Smooth muscle cell (in vitro differentiated cells): ENCODE measurements around the gene ITK. TPM values are rescaled to one million over a fixed set of nuclear protein-coding genes. Genes with fewer than 3 reads are reported as not detected.

Source experiments
- DNase-seq: peaks from one replicate; lab custom pipeline; 2025; ENCODE audit not compliant: unreplicated experiment; lab: John Stamatoyannopoulos, UW
- H2AFZ ChIP-seq: fragments of 200-600 bp; sonication (generic); 2 replicates; pipeline ENCODE4 v1.6.0; 2016; ENCODE audit warnings: antibody characterized with exemption, low read depth, mild to moderate bottlenecking
- H3F3A ChIP-seq: fragments of 200-600 bp; sonication (generic); 2 replicates; pipeline ENCODE4 v1.6.0; 2017; ENCODE audit warnings: antibody characterized with exemption, low read depth
- H3K27ac ChIP-seq: fragments of 200-600 bp; sonication (generic); 2 replicates; pipeline ENCODE4 v1.5.1; 2016; ENCODE audit warnings: low read depth, mild to moderate bottlenecking
- H3K27me3 ChIP-seq: fragments of 200-600 bp; sonication (generic); 2 replicates; pipeline ENCODE4 v1.6.1; 2016; ENCODE audit warnings: low read depth, mild to moderate bottlenecking
- H3K36me3 ChIP-seq: fragments of 200-600 bp; sonication (generic); 2 replicates; pipeline ENCODE4 v1.5.1; 2016; ENCODE audit warnings: low read depth
- H3K4me1 ChIP-seq: fragments of 200-600 bp; sonication (generic); 2 replicates; pipeline ENCODE4 v1.5.1; 2016; ENCODE audit warnings: low read depth
- H3K4me2 ChIP-seq: fragments of 200-600 bp; sonication (generic); 2 replicates; pipeline ENCODE4 v1.6.0; 2016; ENCODE audit warnings: mild to moderate bottlenecking
- H3K4me3 ChIP-seq: fragments of 200-600 bp; sonication (generic); 2 replicates; pipeline ENCODE4 v1.5.1; 2016; ENCODE audit warnings: mild to moderate bottlenecking
- H3K79me2 ChIP-seq: fragments of 200-600 bp; sonication (generic); 2 replicates; pipeline ENCODE4 v1.6.0; 2016; ENCODE audit warnings: low read depth, mild to moderate bottlenecking
- H3K9ac ChIP-seq: fragments of 200-600 bp; sonication (generic); 2 replicates; pipeline ENCODE4 v1.6.0; 2016; ENCODE audit warnings: low read depth
- H3K9me3 ChIP-seq: fragments of 200-600 bp; sonication (generic); replicated peaks from 2 replicates; pipeline ENCODE4 v1.5.1; 2016; ENCODE audit warnings: low read depth
- H4K20me1 ChIP-seq: fragments of 200-600 bp; sonication (generic); 2 replicates; pipeline ENCODE4 v1.6.0; 2016; ENCODE audit warnings: low read depth
- CTCF ChIP-seq: fragments of 200-600 bp; sonication (generic); IDR thresholded peaks from 2 replicates; pipeline ENCODE4 v1.5.1; 2017; ENCODE audit warnings: borderline replicate concordance, mild to moderate bottlenecking, antibody characterized with exemption; ENCODE audit not compliant: insufficient read depth, poor library complexity, severe bottlenecking
- WGBS: methylation state at CpG from one replicate; pipeline ENCODE4 v1.1.7; 2016; ENCODE audit warnings: low lambda C conversion rate; 5-methylcytosine and 5-hydroxymethylcytosine counted together
- polyA plus RNA-seq: library from polyadenylated mRNA; unstranded; fragments of >200 nt; fragmentation: Nextera tagmentation; extraction: Ambion mirVana; gene quantifications from 2 replicates; pipeline ENCODE4 v1.2.1, GENCODE V29; 2016
- total RNA-seq: library from RNA; depleted of rRNA; stranded (reverse); fragments of >200 nt; gene quantifications from 2 replicates; pipeline ENCODE4 v1.2.3, GENCODE V29; 2014

ITK gene
- total and polyA plus RNA-seq, 2 experiments from 2014 or later = 0.97 to 1.8 TPM

- 89% methylated on average over 5 of the region's 5 CpGs for WGBS
These were observed 31.7 kb downstream of the ITK start for GRCh38 chr5:157212307-157212706.

GRCh38 chr5:157213527-157214243, 33.0 kb downstream of the ITK start:
- 96% methylated on average over 7 of the region's 7 CpGs for WGBS
- no peaks in the 10 kb centered on the region for H3F3A ChIP-seq
- H4K20me1 ChIP-seq = no peaks in the 10 kb centered on the region
- no peaks in the 10 kb centered on the region for H3K27me3 ChIP-seq
- no peaks in the 10 kb centered on the region for H3K79me2 ChIP-seq
- TF ChIP-seq CTCF = no peak
- no peaks in the 10 kb centered on the region for H3K4me1 ChIP-seq
- H3K9ac ChIP-seq = no peak overlapping the region
- H3K4me2 ChIP-seq = no peak overlapping the region
- H3K9me3 ChIP-seq = no peaks in the 10 kb centered on the region
- no peaks in the 10 kb centered on the region for H3K36me3 ChIP-seq
- DNase-seq = no peak
- no peak overlapping the region for H2AFZ ChIP-seq
- no peak overlapping the region for H3K27ac ChIP-seq
- H3K4me3 ChIP-seq = no peak overlapping the region

More at GRCh38 chr5:157212307-157212706, 31.7 kb downstream of the ITK start:
- Histone ChIP-seq H3F3A (no peaks in the 10 kb centered on the region), H3K36me3 (no peaks in the 10 kb centered on the region), H3K4me2 (no peak overlapping the region), H3K79me2 (no peaks in the 10 kb centered on the region), H2AFZ (no peak overlapping the region), H3K9me3 (no peaks in the 10 kb centered on the region), H3K4me3 (no peak overlapping the region), H3K27me3 (no peaks in the 10 kb centered on the region), H3K9ac (no peak overlapping the region), H4K20me1 (no peaks in the 10 kb centered on the region), H3K27ac (no peak overlapping the region), H3K4me1 (no peaks in the 10 kb centered on the region)
- no peak for TF ChIP-seq CTCF
- DNase-seq = no peak

- Histone ChIP-seq H3K27ac (no peak overlapping the region), H3F3A (no peaks in the 10 kb centered on the region), H4K20me1 (no peaks in the 10 kb centered on the region), H3K9me3 (no peaks in the 10 kb centered on the region), H3K4me1 (no peaks in the 10 kb centered on the region), H3K79me2 (no peaks in the 10 kb centered on the region), H3K36me3 (no peaks in the 10 kb centered on the region), H3K4me2 (no peak overlapping the region), H3K4me3 (no peak overlapping the region), H2AFZ (no peak overlapping the region), H3K9ac (no peak overlapping the region), H3K27me3 (no peaks in the 10 kb centered on the region)
- no peak for TF ChIP-seq CTCF
- no peak for DNase-seq
These were observed 33.8 kb downstream of the ITK start for GRCh38 chr5:157214415-157214814.
